NCI-H2196 treated with DMSO at 0.1 percent for 48 hours (cell line): ENCODE measurements around the gene EFCAB10.
"Not testable (repeated sequence)": the region's sequence is repeated elsewhere in the genome, so short reads cannot be mapped to it uniquely, and the experiment has no call there.

Experiments
- DNase-seq: peaks from one replicate; lab custom pipeline; 2025; ENCODE audit not compliant: unreplicated experiment; lab: John Stamatoyannopoulos, UW

The EFCAB10 gene

GRCh38 chr7:105531792-105532671 lies 49.3 kb downstream of the EFCAB10 start, which contains the start of gene RINT1:
Gene RINT1, plus strand, starts transcription at chr7:105532201. Its CDS starts 115 bp downstream, at chr7:105532316.
- DNase-seq, result peak; percentile 82

- no peak for DNase-seq
Measured at GRCh38 chr7:105530546-105530945, 50.7 kb downstream of the EFCAB10 start.

- DNase-seq, result no peak
Measured at GRCh38 chr7:105530126-105530525, 51.2 kb downstream of the EFCAB10 start.

- DNase-seq, result not testable (repeated sequence)
Measured at GRCh38 chr7:105527737-105528136, 53.6 kb downstream of the EFCAB10 start.

- no peak for DNase-seq
Measured at GRCh38 chr7:105524840-105525239, 56.5 kb downstream of the EFCAB10 start.

- not testable (repeated sequence) for DNase-seq
Measured at GRCh38 chr7:105524423-105524822, 56.9 kb downstream of the EFCAB10 start.

- DNase-seq, result peak; percentile 84
Measured at GRCh38 chr7:105521717-105522463, 59.4 kb downstream of the EFCAB10 start, which contains the start of gene PUS7. Gene PUS7, minus strand, starts transcription at chr7:105522271. Its CDS starts 13,759 bp downstream, at chr7:105508512.

- DNase-seq, result peak; percentile 35
Measured at GRCh38 chr7:105521027-105521716, 60.1 kb downstream of the EFCAB10 start.

GRCh38 chr7:105520620-105521019 lies 60.7 kb downstream of the EFCAB10 start:
- not testable (repeated sequence) for DNase-seq

GRCh38 chr7:105519353-105519752 lies 61.9 kb downstream of the EFCAB10 start:
- no peak for DNase-seq

GRCh38 chr7:105515610-105516009 lies 65.7 kb downstream of the EFCAB10 start:
- DNase-seq, result not testable (repeated sequence)
